Liver (tissue), 9 donors: ENCODE data around the gene SLC30A9. TPM values are rescaled to one million over a fixed set of nuclear protein-coding genes. Genes with fewer than 3 reads are reported as not detected.

Source experiments
- DNase-seq: peaks from one replicate; pipeline ENCODE4 v3.0.0-alpha.2; 2017; ENCODE audit warnings: low spot score
- H3K27ac ChIP-seq, 2 donors: one replicate each; pipeline ENCODE4 v1.7.0; 2013; ENCODE audit warnings: inconsistent platforms in 2 of 2, low read length in 2 of 2, control low read depth in 1 of 2, low read depth in 1 of 2, mild to moderate bottlenecking in 1 of 2
- H3K27me3 ChIP-seq, 4 donors: one replicate each; pipeline versions ENCODE4 v1.6.1 to v1.7.0; 2013; ENCODE audit warnings: low read length in 3 of 4, inconsistent platforms in 1 of 4, mild to moderate bottlenecking in 1 of 4, moderate library complexity in 1 of 4; ENCODE audit not compliant: control insufficient read depth in 4 of 4, insufficient read depth in 4 of 4
- H3K36me3 ChIP-seq, 4 donors: one replicate each; pipeline versions ENCODE4 v1.6.1 to v1.7.0; 2013; ENCODE audit warnings: low read length in 3 of 4, mild to moderate bottlenecking in 3 of 4, low read depth in 1 of 4, moderate library complexity in 1 of 4; ENCODE audit not compliant: control insufficient read depth in 4 of 4, insufficient read depth in 3 of 4
- H3K4me1 ChIP-seq, 4 donors: one replicate each; pipeline versions ENCODE4 v1.6.1 to v1.7.0; 2013; ENCODE audit warnings: low read length in 3 of 4, mild to moderate bottlenecking in 3 of 4, moderate library complexity in 1 of 4; ENCODE audit not compliant: control insufficient read depth in 4 of 4, insufficient read depth in 4 of 4
- H3K4me3 ChIP-seq, 3 donors: one replicate each; pipeline versions ENCODE4 v1.6.1 to v1.7.0; 2013; ENCODE audit warnings: low read length in 3 of 3, control low read depth in 1 of 3, low read depth in 1 of 3, mild to moderate bottlenecking in 1 of 3
- H3K9ac ChIP-seq, 2 donors: one replicate each; pipeline ENCODE4 v1.7.0; 2013; ENCODE audit warnings: low read length in 2 of 2, mild to moderate bottlenecking in 2 of 2, moderate library complexity in 2 of 2, control low read depth in 1 of 2, low read depth in 1 of 2
- H3K9me3 ChIP-seq, 4 donors: one replicate each; pipeline versions ENCODE4 v1.6.1 to v1.7.0; 2013; ENCODE audit warnings: low read length in 3 of 4; ENCODE audit not compliant: control insufficient read depth in 4 of 4
- EGR1 ChIP-seq, 2 donors: IDR thresholded peaks; 2 replicates each; pipeline ENCODE4 v1.6.1; 2016 to 2018; ENCODE audit warnings: antibody characterized with exemption in 2 of 2, low read depth in 2 of 2
- FOXA1 ChIP-seq: IDR thresholded peaks from 2 replicates; pipeline ENCODE4 v1.6.1; 2016; ENCODE audit warnings: antibody characterized with exemption
- FOXA2 ChIP-seq: IDR thresholded peaks from 2 replicates; pipeline ENCODE4 v1.6.1; 2016; ENCODE audit warnings: antibody characterized with exemption
- GABPA ChIP-seq, 2 donors: IDR thresholded peaks in 1 of 2; conservative IDR thresholded peaks in 1 of 2; 2 replicates each; pipeline ENCODE4 v1.6.1; 2016; ENCODE audit warnings: antibody characterized with exemption in 2 of 2, mild to moderate bottlenecking in 1 of 2, moderate library complexity in 1 of 2
- HNF4A ChIP-seq, 2 donors: conservative IDR thresholded peaks; 2 replicates each; pipeline ENCODE4 v1.6.1; 2016; ENCODE audit warnings: antibody characterized with exemption in 2 of 2, mild to moderate bottlenecking in 2 of 2
- HNF4G ChIP-seq: IDR thresholded peaks from 2 replicates; pipeline ENCODE4 v1.6.1; 2016; ENCODE audit warnings: antibody characterized with exemption
- JUND ChIP-seq, 2 donors: IDR thresholded peaks; 2 replicates each; pipeline ENCODE4 v1.6.1; 2016; ENCODE audit warnings: antibody characterized with exemption in 2 of 2
- NR2F2 ChIP-seq: IDR thresholded peaks from 2 replicates; pipeline ENCODE4 v1.6.1; 2016; ENCODE audit warnings: antibody characterized with exemption
- RAD21 ChIP-seq, 2 donors: IDR thresholded peaks; 2 replicates each; pipeline ENCODE4 v1.6.1; 2016; ENCODE audit warnings: antibody characterized with exemption in 2 of 2, mild to moderate bottlenecking in 2 of 2
- RXRA ChIP-seq, 2 donors: IDR thresholded peaks; 2 replicates each; pipeline ENCODE4 v1.6.1; 2017 to 2018; ENCODE audit warnings: antibody characterized with exemption in 2 of 2, mild to moderate bottlenecking in 1 of 2
- SP1 ChIP-seq: IDR thresholded peaks from 2 replicates; pipeline ENCODE4 v1.6.1; 2018; ENCODE audit warnings: antibody characterized with exemption, mild to moderate bottlenecking
- TAF1 ChIP-seq: conservative IDR thresholded peaks from 2 replicates; pipeline ENCODE4 v1.6.1; 2016; ENCODE audit warnings: antibody characterized with exemption, mild to moderate bottlenecking
- YY1 ChIP-seq: IDR thresholded peaks from 2 replicates; pipeline ENCODE4 v1.6.1; 2016; ENCODE audit warnings: antibody characterized with exemption, mild to moderate bottlenecking
- polyA plus RNA-seq, 2 donors: library from polyadenylated mRNA; stranded (reverse) in 1 of 2; unstranded in 1 of 2; fragments of 200-250 nt in 1 of 2; fragments of >200 nt in 1 of 2; fragmentation: Nextera tagmentation in 1 of 2; extraction: Ambion mirVana in 1 of 2; gene quantifications; one replicate each; pipeline versions ENCODE4 v1.2.1 to v1.2.3, GENCODE V29; 2013 to 2015
- total RNA-seq, 2 donors: library from RNA; depleted of rRNA; stranded (reverse); fragments of >200 nt; gene quantifications; one replicate each; pipeline ENCODE4 v1.2.3, GENCODE V29; 2014
- TF ChIP-seq, protein P1 (sequence below): IDR thresholded peaks from 2 replicates; pipeline ENCODE4 v1.6.1; 2016; ENCODE audit warnings: antibody characterized with exemption, mild to moderate bottlenecking
- TF ChIP-seq, protein P2 (sequence below): IDR thresholded peaks from 2 replicates; pipeline ENCODE4 v1.6.1; 2016; ENCODE audit warnings: antibody characterized with exemption
- TF ChIP-seq, protein P3 (sequence below): fragments of 150-350 bp; IDR thresholded peaks from 2 replicates; pipeline ENCODE4 v1.5.1; 2017; ENCODE audit warnings: improper control_type of control experiment, low read depth, low read length; ENCODE audit not compliant: missing input control
- TF ChIP-seq, protein P4 (sequence below): IDR thresholded peaks from 2 replicates; pipeline ENCODE4 v1.6.1; 2016; ENCODE audit warnings: antibody characterized with exemption
- TF ChIP-seq, protein P5 (sequence below): IDR thresholded peaks from 2 replicates; pipeline ENCODE4 v1.6.1; 2016; ENCODE audit warnings: antibody characterized with exemption
- donor health status: healthy.
- donor health status: healthy.
- donor health status: healthy.
- donor health status: healthy.
- donor health status: healthy.

The SLC30A9 gene
- total and polyA plus RNA-seq, 4 donors, result 13.5 to 31.0 (median 22.2) TPM

DNA sequence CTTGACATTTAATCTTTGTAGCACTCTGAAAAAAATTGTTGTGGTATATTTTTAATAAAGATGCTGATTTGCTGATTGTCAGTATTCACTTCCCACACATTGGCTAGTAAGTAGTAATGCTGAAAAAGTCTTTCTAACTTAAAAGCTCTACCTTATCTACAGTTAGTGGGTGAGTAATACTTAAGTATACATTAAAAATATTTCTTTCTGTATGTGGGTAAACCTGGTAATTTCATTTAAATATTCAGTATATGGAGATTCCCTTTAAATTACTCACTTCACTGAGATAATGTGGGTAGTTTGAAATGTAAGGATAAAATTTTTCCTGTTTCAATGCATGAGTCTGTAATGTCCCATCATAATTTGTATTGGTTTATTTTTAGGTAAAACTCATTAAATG lies 49.5 kb upstream of the SLC30A9 start:
- TF ChIP-seq, protein P1, sequence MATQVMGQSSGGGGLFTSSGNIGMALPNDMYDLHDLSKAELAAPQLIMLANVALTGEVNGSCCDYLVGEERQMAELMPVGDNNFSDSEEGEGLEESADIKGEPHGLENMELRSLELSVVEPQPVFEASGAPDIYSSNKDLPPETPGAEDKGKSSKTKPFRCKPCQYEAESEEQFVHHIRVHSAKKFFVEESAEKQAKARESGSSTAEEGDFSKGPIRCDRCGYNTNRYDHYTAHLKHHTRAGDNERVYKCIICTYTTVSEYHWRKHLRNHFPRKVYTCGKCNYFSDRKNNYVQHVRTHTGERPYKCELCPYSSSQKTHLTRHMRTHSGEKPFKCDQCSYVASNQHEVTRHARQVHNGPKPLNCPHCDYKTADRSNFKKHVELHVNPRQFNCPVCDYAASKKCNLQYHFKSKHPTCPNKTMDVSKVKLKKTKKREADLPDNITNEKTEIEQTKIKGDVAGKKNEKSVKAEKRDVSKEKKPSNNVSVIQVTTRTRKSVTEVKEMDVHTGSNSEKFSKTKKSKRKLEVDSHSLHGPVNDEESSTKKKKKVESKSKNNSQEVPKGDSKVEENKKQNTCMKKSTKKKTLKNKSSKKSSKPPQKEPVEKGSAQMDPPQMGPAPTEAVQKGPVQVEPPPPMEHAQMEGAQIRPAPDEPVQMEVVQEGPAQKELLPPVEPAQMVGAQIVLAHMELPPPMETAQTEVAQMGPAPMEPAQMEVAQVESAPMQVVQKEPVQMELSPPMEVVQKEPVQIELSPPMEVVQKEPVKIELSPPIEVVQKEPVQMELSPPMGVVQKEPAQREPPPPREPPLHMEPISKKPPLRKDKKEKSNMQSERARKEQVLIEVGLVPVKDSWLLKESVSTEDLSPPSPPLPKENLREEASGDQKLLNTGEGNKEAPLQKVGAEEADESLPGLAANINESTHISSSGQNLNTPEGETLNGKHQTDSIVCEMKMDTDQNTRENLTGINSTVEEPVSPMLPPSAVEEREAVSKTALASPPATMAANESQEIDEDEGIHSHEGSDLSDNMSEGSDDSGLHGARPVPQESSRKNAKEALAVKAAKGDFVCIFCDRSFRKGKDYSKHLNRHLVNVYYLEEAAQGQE, result no peak
- TF ChIP-seq EGR1 (IDR thresholded peaks at IDR 0.05; ENCODE audit: low read depth in 2 of 2), result no peak
- TF ChIP-seq HNF4G, result no peak
- no peak for TF ChIP-seq HNF4A (conservative IDR thresholded peaks at IDR 0.05)
- TF ChIP-seq, protein P2, sequence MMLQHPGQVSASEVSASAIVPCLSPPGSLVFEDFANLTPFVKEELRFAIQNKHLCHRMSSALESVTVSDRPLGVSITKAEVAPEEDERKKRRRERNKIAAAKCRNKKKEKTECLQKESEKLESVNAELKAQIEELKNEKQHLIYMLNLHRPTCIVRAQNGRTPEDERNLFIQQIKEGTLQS, result no peak
- no peak for TF ChIP-seq YY1
- TF ChIP-seq RAD21 (IDR thresholded peaks at IDR 0.05), result no peak
- TF ChIP-seq RXRA (IDR thresholded peaks at IDR 0.05), result no peak
- no peak for TF ChIP-seq FOXA2
- TF ChIP-seq, protein P3, sequence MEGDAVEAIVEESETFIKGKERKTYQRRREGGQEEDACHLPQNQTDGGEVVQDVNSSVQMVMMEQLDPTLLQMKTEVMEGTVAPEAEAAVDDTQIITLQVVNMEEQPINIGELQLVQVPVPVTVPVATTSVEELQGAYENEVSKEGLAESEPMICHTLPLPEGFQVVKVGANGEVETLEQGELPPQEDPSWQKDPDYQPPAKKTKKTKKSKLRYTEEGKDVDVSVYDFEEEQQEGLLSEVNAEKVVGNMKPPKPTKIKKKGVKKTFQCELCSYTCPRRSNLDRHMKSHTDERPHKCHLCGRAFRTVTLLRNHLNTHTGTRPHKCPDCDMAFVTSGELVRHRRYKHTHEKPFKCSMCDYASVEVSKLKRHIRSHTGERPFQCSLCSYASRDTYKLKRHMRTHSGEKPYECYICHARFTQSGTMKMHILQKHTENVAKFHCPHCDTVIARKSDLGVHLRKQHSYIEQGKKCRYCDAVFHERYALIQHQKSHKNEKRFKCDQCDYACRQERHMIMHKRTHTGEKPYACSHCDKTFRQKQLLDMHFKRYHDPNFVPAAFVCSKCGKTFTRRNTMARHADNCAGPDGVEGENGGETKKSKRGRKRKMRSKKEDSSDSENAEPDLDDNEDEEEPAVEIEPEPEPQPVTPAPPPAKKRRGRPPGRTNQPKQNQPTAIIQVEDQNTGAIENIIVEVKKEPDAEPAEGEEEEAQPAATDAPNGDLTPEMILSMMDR, result no peak
- TF ChIP-seq, protein P4, sequence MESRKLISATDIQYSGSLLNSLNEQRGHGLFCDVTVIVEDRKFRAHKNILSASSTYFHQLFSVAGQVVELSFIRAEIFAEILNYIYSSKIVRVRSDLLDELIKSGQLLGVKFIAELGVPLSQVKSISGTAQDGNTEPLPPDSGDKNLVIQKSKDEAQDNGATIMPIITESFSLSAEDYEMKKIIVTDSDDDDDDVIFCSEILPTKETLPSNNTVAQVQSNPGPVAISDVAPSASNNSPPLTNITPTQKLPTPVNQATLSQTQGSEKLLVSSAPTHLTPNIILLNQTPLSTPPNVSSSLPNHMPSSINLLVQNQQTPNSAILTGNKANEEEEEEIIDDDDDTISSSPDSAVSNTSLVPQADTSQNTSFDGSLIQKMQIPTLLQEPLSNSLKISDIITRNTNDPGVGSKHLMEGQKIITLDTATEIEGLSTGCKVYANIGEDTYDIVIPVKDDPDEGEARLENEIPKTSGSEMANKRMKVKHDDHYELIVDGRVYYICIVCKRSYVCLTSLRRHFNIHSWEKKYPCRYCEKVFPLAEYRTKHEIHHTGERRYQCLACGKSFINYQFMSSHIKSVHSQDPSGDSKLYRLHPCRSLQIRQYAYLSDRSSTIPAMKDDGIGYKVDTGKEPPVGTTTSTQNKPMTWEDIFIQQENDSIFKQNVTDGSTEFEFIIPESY, result no peak
- no peak for TF ChIP-seq FOXA1
- no peak for TF ChIP-seq SP1
- TF ChIP-seq TAF1, result no peak
- TF ChIP-seq, protein P5, sequence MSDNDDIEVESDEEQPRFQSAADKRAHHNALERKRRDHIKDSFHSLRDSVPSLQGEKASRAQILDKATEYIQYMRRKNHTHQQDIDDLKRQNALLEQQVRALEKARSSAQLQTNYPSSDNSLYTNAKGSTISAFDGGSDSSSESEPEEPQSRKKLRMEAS, result no peak
- no peak for TF ChIP-seq JUND (IDR thresholded peaks at IDR 0.05)
- no peak for TF ChIP-seq GABPA (IDR thresholded peaks at IDR 0.05 in 1 of 2, conservative IDR thresholded peaks at IDR 0.05 in 1 of 2)
- no peak for TF ChIP-seq NR2F2
- Histone ChIP-seq H3K4me3 (no peak overlapping the region), H3K36me3 (peaks cover 0 to 20% (median 2%) of the 10 kb centered on the region in 4 donors), H3K9me3 (no peaks in the 10 kb centered on the region), H3K4me1 (peaks cover 6 to 28% (median 22%) of the 10 kb centered on the region in 4 donors), H3K27me3 (no peaks in the 10 kb centered on the region), H3K27ac (no peak overlapping the region), H3K9ac (no peak overlapping the region)
- DNase-seq, result no peak
